Testis (tissue), 3 donors: ENCODE data around the gene TRANK1. TPM values are rescaled to one million over a fixed set of nuclear protein-coding genes. Genes with fewer than 3 reads are reported as not detected.
A peak's percentile ranks its signal among the peaks of the same experiment; 100 is the strongest.

Experiments
- DNase-seq: peaks from one replicate; pipeline ENCODE4 v3.0.0-alpha.2; 2019
- H3K27ac ChIP-seq, 2 donors: fragments of 200-600 bp; sonication (generic); one replicate each; pipeline ENCODE4 v1.5.1; 2019
- H3K27me3 ChIP-seq: fragments of 200-600 bp; sonication (generic); one replicate; pipeline ENCODE4 v1.5.1; 2019
- H3K36me3 ChIP-seq: fragments of 200-600 bp; sonication (generic); one replicate; pipeline ENCODE4 v1.5.1; 2017; ENCODE audit warnings: low read depth; ENCODE audit errors: missing control alignments
- H3K4me1 ChIP-seq: fragments of 200-600 bp; sonication (generic); one replicate; pipeline ENCODE4 v1.5.1; 2019
- H3K4me3 ChIP-seq, 2 donors: fragments of 200-600 bp; sonication (generic); one replicate each; pipeline ENCODE4 v1.5.1; 2017 to 2019
- H3K9me3 ChIP-seq: fragments of 200-600 bp; sonication (generic); one replicate; pipeline ENCODE4 v1.5.1; 2017
- CTCF ChIP-seq, 3 experiments: fragments of 450-650 bp in 2 of 3; fragments of 200-600 bp in 1 of 3; sonication (generic) in 1 of 3; IDR thresholded peaks; one replicate each; pipeline ENCODE4 v1.5.1; 2016 to 2019; ENCODE audit warnings: antibody characterized with exemption in 3 of 3, mild to moderate bottlenecking in 2 of 3, moderate library complexity in 1 of 3
- POLR2A ChIP-seq: fragments of 450-650 bp; IDR thresholded peaks from one replicate; pipeline ENCODE4 v1.6.1; 2017; ENCODE audit warnings: antibody characterized with exemption, mild to moderate bottlenecking, moderate library complexity
- WGBS, 2 donors: methylation state at CpG; one replicate each; pipeline ENCODE4 v1.1.5; 2018; 5-methylcytosine and 5-hydroxymethylcytosine counted together
- intact Hi-C: fragments of 100-400 bp; cut with DNase I; formaldehyde crosslinking; loops from one replicate; pipeline ENCODE4 v1.15.1; 2023; ENCODE audit warnings: low total_unique reads
- polyA plus RNA-seq: library from polyadenylated mRNA; stranded (reverse); fragments of 350-450 nt; fragmentation: Illumina TruSeq; extraction: RNeasy Lipid Tissue Mini Kit (QIAGEN cat#74804); gene quantifications from one replicate; pipeline ENCODE4 v1.2.3, GENCODE V29; 2014; ENCODE audit warnings: low read depth, low replicate concordance; ENCODE audit not compliant: insufficient read depth
- total RNA-seq, 2 donors: library from RNA; depleted of rRNA; stranded (reverse); fragments of >200 nt; gene quantifications; one replicate each; pipeline ENCODE4 v1.2.3, GENCODE V29; 2016

Gene TRANK1
- total and polyA plus RNA-seq, 3 donors from 2014 or later, result 7.5 to 11.0 (median 7.6) TPM

GRCh38 chr3:36923523-36923943 lies 21.3 kb downstream of the TRANK1 start:
- intact Hi-C loops, result no loop called here

GRCh38 chr3:36920884-36921567 lies 23.8 kb downstream of the TRANK1 start:
- 77 to 80% methylated on average over 7 of the region's 7 CpGs for whole genome bisulfite sequencing, 2 donors
- TF ChIP-seq CTCF (IDR thresholded peaks at IDR 0.05), result no peak
- no peak for TF ChIP-seq POLR2A
- Histone ChIP-seq H3K4me1 (no peaks in the 10 kb centered on the region), H3K36me3 (no peaks in the 10 kb centered on the region), H3K4me3 (no peak overlapping the region), H3K9me3 (no peaks in the 10 kb centered on the region), H3K27ac (no peak overlapping the region), H3K27me3 (no peaks in the 10 kb centered on the region)
- DNase-seq, result no peak
- intact Hi-C loops, result no loop called here

More at GRCh38 chr3:36923523-36923943, 21.3 kb downstream of the TRANK1 start:
- no peaks in the 10 kb centered on the region for H3K36me3 ChIP-seq
- H3K9me3 ChIP-seq, result no peaks in the 10 kb centered on the region
- 74 to 96% methylated on average over 6 of the region's 6 CpGs for WGBS, 2 donors
- no peaks in the 10 kb centered on the region for H3K4me1 ChIP-seq
- peak; percentile 44 for DNase-seq
- H3K27me3 ChIP-seq, result no peaks in the 10 kb centered on the region
- TF ChIP-seq CTCF (IDR thresholded peaks at IDR 0.05) (peak in 1 of 3 experiments; percentile 29), POLR2A (no peak)
- no peak overlapping the region for H3K27ac ChIP-seq
- no peak overlapping the region for H3K4me3 ChIP-seq

- intact Hi-C loops, result no loop called here
- DNase-seq, result no peak
These were observed 25.3 kb downstream of the TRANK1 start for GRCh38 chr3:36919439-36920160.

GRCh38 chr3:36918050-36918449 lies 26.8 kb downstream of the TRANK1 start:
- Histone ChIP-seq H3K27me3 (no peaks in the 10 kb centered on the region), H3K4me3 (no peak overlapping the region), H3K9me3 (no peaks in the 10 kb centered on the region), H3K36me3 (no peaks in the 10 kb centered on the region), H3K4me1 (no peaks in the 10 kb centered on the region), H3K27ac (no peak overlapping the region)
- TF ChIP-seq CTCF (IDR thresholded peaks at IDR 0.05), result no peak
- TF ChIP-seq POLR2A, result no peak
- DNase-seq, result no peak
- 78 to 85% methylated on average over 2 of the region's 2 CpGs for WGBS, 2 donors
- intact Hi-C loops, result no loop called here

More at GRCh38 chr3:36919439-36920160, 25.3 kb downstream of the TRANK1 start:
- Histone ChIP-seq H3K9me3 (no peaks in the 10 kb centered on the region), H3K4me1 (no peaks in the 10 kb centered on the region), H3K4me3 (no peak overlapping the region), H3K36me3 (no peaks in the 10 kb centered on the region), H3K27me3 (no peaks in the 10 kb centered on the region), H3K27ac (no peak overlapping the region)
- no peak for TF ChIP-seq CTCF (IDR thresholded peaks at IDR 0.05)
- TF ChIP-seq POLR2A, result no peak
- 89 to 92% methylated on average over 4 of the region's 4 CpGs for WGBS, 2 donors
